Measurements from ENCODE around the gene BRIP1. TPM values are rescaled to one million over a fixed set of nuclear protein-coding genes. Genes with fewer than 3 reads are reported as not detected.

The BRIP1 gene
- total and polyA plus RNA-seq, 2 experiments from 2014 or later, result 8.0 to 23.1 TPM

GRCh38 chr17:61877837-61878236 is 14.5 kb upstream of the BRIP1 start:
- Histone ChIP-seq H3F3A (replicated peaks; ENCODE audit: low read depth) (no peaks in the 10 kb centered on the region), H3K4me1 (ENCODE audit: insufficient read depth) (no peaks in the 10 kb centered on the region), H3K4me2 (no peak overlapping the region), H3K79me2 (replicated peaks; ENCODE audit: insufficient read depth) (no peaks in the 10 kb centered on the region), H3K4me3 (no peak overlapping the region), H2AFZ (no peak overlapping the region), H3K9me2 (ENCODE audit: insufficient read depth) (no peaks in the 10 kb centered on the region), H3K27me3 (ENCODE audit: insufficient read depth) (no peaks in the 10 kb centered on the region), H3K36me3 (ENCODE audit: insufficient read depth) (peaks cover 16% of the 10 kb centered on the region), H3K27ac (ENCODE audit: low read depth) (no peak overlapping the region), H4K20me1 (replicated peaks; ENCODE audit: insufficient read depth) (no peaks in the 10 kb centered on the region)
- TF ChIP-seq ETS1 (IDR thresholded peaks at IDR 0.05), result no peak
- no peak for TF ChIP-seq STAT1 (IDR thresholded peaks at IDR 0.05; ENCODE audit: unreplicated experiment)
- TF ChIP-seq POLR2AphosphoS5 (IDR thresholded peaks at IDR 0.05; ENCODE audit: low read depth), result no peak
- TF ChIP-seq ZNF331 (CRISPR knock-in tag; IDR thresholded peaks at IDR 0.05; ENCODE audit: low read depth), result no peak
- no peak for TF ChIP-seq NANOG (IDR thresholded peaks at IDR 0.05; ENCODE audit: borderline replicate concordance)
- no peak for TF ChIP-seq CTCF (conservative IDR thresholded peaks at IDR 0.05; ENCODE audit: low read depth in 2 of 2)
- no peak for TF ChIP-seq CREB1 (CRISPR knock-in tag; IDR thresholded peaks at IDR 0.05; ENCODE audit: low read depth)
- no peak for TF ChIP-seq EZH2 (IDR thresholded peaks at IDR 0.05; ENCODE audit: low read depth, unreplicated experiment)
- no peak for TF ChIP-seq REST (IDR thresholded peaks at IDR 0.05; ENCODE audit: unreplicated experiment)
- TF ChIP-seq EZH2phosphoT487 (IDR thresholded peaks at IDR 0.05; ENCODE audit: unreplicated experiment), result no peak
- no peak for TF ChIP-seq ZNF114 (CRISPR knock-in tag; IDR thresholded peaks at IDR 0.05)
- no peak for TF ChIP-seq ZNF462 (CRISPR knock-in tag; IDR thresholded peaks at IDR 0.05)
- no peak for TF ChIP-seq JUNB (IDR thresholded peaks at IDR 0.05; ENCODE audit: unreplicated experiment)
- no peaks in the 10 kb centered on the region for H3K9me3 Mint-ChIP-seq
- H3K36me3 Mint-ChIP-seq (ENCODE audit: low read depth), result peaks cover 13% of the 10 kb centered on the region; the same call in 2 of the 3 replicates
- H3K27me3 Mint-ChIP-seq (ENCODE audit: insufficient read depth, low read depth, poor library complexity), result no peaks in the 10 kb centered on the region
- H3K4me3 Mint-ChIP-seq, result no peak overlapping the region
- H3K4me1 Mint-ChIP-seq, result no peaks in the 10 kb centered on the region
- no peak for DNase-seq (ENCODE audit: low spot score)
- no peak for ATAC-seq
- no peak overlapping the region for H3K27ac Mint-ChIP-seq

All from GM23338 (cell line).